Fibroblast of peridontal ligament (primary cell): ENCODE measurements around the gene FMO2.
A peak's percentile ranks its signal among the peaks of the same experiment; 100 is the strongest.
"Not testable (repeated sequence)": the region's sequence is repeated elsewhere in the genome, so short reads cannot be mapped to it uniquely, and the experiment has no call there.

ENCODE experiments used
- DNase-seq: peaks from one replicate; pipeline ENCODE4 v3.0.0-alpha.2; 2010; ENCODE audit errors: extremely low read depth

The FMO2 gene

GRCh38 chr1:171219346-171220080, 34.4 kb downstream of the FMO2 start:
- DNase-seq: peak; percentile 56

- peak; percentile 95 for DNase-seq
Measured at GRCh38 chr1:171220081-171220420, 35.0 kb downstream of the FMO2 start.

- peak; percentile 55 for DNase-seq
Measured at GRCh38 chr1:171220581-171221054, 35.5 kb downstream of the FMO2 start.

- peak; percentile 63 for DNase-seq
Measured at GRCh38 chr1:171221665-171222591, 36.8 kb downstream of the FMO2 start.

GRCh38 chr1:171222936-171223335, 37.8 kb downstream of the FMO2 start:
- DNase-seq: peak; percentile 68

GRCh38 chr1:171224257-171224656, 39.2 kb downstream of the FMO2 start:
- not testable (repeated sequence) for DNase-seq

GRCh38 chr1:171226747-171227370, 41.8 kb downstream of the FMO2 start:
- peak; percentile 86 for DNase-seq

- no peak for DNase-seq
Measured at GRCh38 chr1:171231326-171231725, 46.2 kb downstream of the FMO2 start.

GRCh38 chr1:171233183-171233582, 48.1 kb downstream of the FMO2 start:
- DNase-seq: no peak

- not testable (repeated sequence) for DNase-seq
Measured at GRCh38 chr1:171236231-171236630, 51.1 kb downstream of the FMO2 start.

- DNase-seq: no peak
Measured at GRCh38 chr1:171243878-171244277, 58.8 kb downstream of the FMO2 start.

- DNase-seq: peak; percentile 60
Measured at GRCh38 chr1:171245458-171246064, 60.5 kb downstream of the FMO2 start.

GRCh38 chr1:171247501-171247900, 62.4 kb downstream of the FMO2 start:
- peak; percentile 49 for DNase-seq

GRCh38 chr1:171248302-171248701, 63.2 kb downstream of the FMO2 start, which contains the start of gene FMO1:
Gene FMO1 (plus strand): TSS chr1:171248494. CDS start chr1:171258088, 9,594 bp downstream.
- no peak for DNase-seq

GRCh38 chr1:171248841-171249240, 63.7 kb downstream of the FMO2 start:
- DNase-seq: no peak

- no peak for DNase-seq
Measured at GRCh38 chr1:171250263-171250662, 65.2 kb downstream of the FMO2 start.

- peak; percentile 33 for DNase-seq
Measured at GRCh38 chr1:171251042-171251951, 66.2 kb downstream of the FMO2 start.

- DNase-seq: no peak
Measured at GRCh38 chr1:171251952-171252300, 66.8 kb downstream of the FMO2 start.

- no peak for DNase-seq
Measured at GRCh38 chr1:171252482-171252881, 67.4 kb downstream of the FMO2 start.

GRCh38 chr1:171254859-171255258, 69.8 kb downstream of the FMO2 start:
- DNase-seq: peak; percentile 46
